Activated CD8-positive, alpha-beta memory T cell treated with anti-CD3 and anti-CD28 coated beads for 48 hours (primary cell): ENCODE measurements around the gene ARL15.
A peak's percentile ranks its signal among the peaks of the same experiment; 100 is the strongest.
"Not testable (repeated sequence)": the region's sequence is repeated elsewhere in the genome, so short reads cannot be mapped to it uniquely, and the experiment has no call there.

Source experiments
- DNase-seq, 3 experiments: peaks; one replicate each; pipeline ENCODE4 v3.0.0-alpha.2; 2020; ENCODE audit warnings: low read depth in 2 of 3, low spot score in 2 of 3

The ARL15 gene

GRCh38 chr5:54049144-54049543, 261.2 kb downstream of the ARL15 start:
- DNase-seq: no peak

DNA sequence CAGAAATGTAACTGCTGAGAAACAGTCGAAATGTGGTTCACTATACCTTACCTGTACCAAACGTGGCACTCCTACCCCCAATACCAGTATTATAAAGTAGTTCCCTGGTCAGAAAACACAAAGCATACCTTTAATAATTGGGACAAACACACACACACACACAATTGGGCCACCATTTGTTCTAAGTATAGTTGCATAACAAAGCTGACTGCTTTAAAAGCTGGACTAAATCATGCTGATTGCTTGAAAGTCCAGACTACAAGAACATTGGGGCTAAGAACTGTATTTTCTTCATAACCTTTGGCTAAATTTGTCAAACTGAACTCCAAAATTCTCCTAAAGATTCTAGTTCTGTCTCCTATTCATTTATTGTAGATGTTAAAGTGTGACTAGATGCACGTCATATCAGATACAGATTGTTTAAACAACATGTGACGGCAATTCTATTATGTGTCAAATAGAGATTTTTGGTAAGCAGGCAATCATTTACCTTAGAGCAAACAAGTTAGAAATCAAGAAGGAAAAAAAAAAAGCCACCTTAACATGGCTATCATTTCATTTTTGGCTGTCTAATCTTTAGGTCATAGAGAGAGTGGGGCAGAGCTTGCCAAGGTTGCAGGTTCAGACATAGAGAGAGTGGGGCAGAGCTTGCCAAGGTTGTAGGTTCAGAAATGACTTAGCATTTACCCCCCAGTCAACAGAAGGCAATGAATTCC, 265.1 kb downstream of the ARL15 start:
- DNase-seq: no peak

- DNase-seq: not testable (repeated sequence)
These were observed 266.1 kb downstream of the ARL15 start for GRCh38 chr5:54044276-54044675.

DNA sequence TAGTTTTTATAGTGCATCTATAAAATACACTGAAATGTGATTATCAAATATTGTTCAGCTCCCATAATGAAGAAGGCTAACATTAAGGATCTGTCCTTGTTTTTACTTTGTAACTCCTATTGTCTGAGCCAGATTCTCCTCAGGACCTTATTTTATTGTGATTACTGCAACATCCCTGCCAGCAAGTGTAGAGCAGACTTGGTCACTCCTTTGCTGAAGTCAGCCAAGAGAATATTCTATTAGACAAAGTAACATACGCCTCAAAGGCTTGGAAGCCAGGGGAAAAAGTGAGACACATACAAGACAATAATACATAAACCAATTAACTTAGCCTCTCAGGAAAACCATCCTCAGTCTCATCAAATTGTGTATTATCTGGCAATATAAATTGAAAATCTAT, 269.6 kb downstream of the ARL15 start:
- DNase-seq: no peak

GRCh38 chr5:54040018-54040417, 270.4 kb downstream of the ARL15 start:
- DNase-seq: no peak

- no peak for DNase-seq
These were observed 273.2 kb downstream of the ARL15 start for GRCh38 chr5:54037205-54037604.

- DNase-seq: no peak
These were observed 279.4 kb downstream of the ARL15 start for GRCh38 chr5:54030981-54031380.

DNA sequence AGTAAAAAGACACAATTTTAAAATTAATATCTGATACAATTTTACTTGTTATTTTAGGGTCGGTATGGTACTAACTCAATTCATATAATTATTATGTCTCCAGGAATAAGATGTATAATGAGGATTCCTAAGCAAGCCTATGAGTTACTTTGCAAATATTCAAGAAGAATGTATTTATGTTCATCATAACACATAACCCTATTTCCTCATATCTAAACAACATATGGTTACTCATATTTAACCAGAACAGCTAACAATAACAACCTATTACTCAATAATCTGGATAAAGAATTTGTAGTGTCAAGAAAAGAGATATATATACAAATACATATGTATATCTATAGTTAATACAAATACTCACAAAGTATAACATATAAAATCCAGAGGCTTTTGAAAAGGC, 285.9 kb downstream of the ARL15 start:
- DNase-seq: no peak

DNA sequence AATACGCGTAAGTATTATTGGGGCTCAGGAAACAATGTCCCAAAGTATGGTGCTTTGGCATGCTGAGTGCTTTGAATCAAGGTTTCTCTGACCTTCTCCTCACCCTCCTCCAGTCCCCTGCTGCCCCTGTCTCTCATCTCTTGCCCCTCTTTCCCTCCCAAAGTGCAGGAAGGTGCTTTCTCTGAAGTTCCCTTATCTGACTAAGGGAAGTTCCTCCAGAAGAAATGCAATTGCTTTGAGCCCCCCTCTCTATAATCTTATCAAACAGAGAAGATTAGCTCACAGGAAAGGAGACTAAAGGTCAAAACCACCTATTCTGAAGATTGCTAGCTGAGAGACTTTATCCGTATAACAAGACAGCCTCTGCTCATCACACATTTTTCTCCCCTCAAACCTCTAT, 288.1 kb downstream of the ARL15 start:
- no peak for DNase-seq

DNA sequence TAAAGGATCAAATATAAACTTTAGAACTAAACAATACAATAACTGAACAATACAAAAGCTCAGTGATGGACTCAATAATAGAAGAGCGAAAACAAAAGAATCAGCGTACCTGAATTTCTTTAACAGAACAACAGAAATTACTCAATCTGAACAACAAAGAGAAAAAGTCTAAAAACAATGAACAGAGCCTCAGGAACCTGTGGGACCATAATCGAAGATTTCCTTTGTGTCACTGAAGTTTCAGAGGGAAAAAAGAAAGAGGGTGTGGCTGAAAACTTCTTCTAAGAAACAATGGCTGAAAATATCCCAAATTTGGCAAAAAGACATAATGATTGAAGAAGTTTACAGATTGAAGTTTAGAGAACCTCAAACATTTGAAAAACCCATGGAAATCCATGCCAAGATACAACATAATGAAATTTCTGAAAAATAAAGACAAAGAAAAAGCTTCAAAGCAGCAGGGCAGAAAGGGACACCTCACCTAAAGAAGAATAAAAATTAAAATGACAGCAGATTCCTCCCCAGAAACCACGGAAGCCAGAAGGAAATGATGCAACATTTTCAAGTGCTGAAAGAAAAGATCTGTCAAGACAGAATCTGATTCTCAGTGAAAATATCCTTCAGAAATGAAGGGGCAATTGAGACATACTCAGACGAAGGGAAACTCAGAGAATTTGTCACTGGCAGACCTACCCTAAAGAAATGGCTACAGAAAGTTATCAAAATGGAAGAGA, 288.8 kb downstream of the ARL15 start:
- DNase-seq: no peak

DNA sequence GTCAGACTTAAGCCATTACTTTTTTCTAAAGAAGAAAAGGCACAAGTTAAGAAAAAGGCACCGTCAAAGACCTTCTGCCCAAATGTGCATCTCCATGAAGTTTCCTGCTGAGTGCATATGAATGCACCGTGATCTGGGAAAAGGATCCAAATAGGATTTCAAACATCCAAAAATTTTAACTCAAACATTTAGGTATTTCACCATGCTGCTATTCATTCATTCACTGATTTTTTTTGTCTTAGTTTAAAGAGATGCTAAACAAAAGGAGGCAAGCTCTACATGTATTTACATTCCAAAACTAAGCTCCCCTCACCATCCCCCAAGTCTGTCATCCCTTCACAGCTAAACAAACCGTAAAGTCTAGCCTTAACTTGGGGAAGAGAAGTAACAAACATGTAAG, 291.9 kb downstream of the ARL15 start:
- DNase-seq: no peak

DNA sequence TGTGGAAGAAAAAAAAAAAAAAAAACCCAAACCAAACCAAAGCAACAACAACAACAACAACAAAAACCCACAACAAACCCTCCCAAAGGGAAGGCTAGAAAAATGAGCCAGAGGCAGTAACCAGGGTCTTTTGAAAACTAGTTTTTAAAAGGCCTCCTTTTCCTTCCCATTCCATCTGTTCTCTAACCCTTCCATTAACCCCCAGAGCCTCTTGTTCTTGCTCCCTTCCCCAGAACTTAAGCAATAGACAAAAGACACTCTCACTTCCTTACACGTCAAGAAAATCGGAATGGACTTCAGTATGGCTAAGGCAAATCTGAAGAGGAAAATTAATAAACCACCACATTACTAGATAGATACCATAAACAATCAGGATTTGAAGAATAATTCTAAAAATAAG, 292.8 kb downstream of the ARL15 start:
- no peak for DNase-seq

GRCh38 chr5:54013556-54014194, 296.7 kb downstream of the ARL15 start:
- peak in 1 of 3 experiments; percentile 4 for DNase-seq

DNA sequence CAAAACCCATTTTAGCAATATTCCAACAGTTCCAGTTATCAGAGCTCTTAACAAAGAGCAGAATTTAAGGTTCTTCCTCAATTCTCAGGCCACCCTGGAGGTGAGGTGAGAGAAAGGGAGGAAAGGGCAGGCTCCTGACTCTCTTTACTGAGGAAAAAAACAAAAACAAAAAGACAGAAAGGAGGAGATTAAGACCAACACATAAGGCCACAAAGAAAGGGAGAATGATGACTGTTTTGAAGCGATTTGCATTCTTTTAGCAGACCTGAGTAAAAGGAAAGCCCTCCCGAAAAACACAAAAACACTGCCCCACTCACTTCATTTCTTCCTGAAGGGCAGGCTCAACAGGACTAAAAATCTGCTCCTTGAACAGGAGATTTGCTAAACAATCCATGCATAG, 300.5 kb downstream of the ARL15 start:
- DNase-seq: no peak

DNA sequence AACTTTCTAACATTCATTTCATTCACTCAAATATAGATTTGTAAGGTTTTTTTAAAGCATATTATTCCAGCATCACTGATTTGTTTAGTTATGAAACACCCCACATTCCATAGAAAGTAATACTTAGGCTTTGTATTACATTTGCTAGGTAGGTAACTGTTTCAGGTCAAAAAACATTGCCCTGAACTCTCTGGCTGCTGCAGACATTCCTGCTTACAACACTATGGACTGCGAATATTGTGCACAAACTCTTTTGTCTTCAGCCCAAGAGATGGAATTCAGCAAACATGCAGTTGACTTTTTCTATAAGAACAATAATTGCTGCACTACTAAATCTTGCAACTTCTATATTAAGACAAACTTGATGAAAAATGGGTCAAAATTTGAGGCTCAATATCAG, 301.0 kb downstream of the ARL15 start:
- no peak for DNase-seq

DNA sequence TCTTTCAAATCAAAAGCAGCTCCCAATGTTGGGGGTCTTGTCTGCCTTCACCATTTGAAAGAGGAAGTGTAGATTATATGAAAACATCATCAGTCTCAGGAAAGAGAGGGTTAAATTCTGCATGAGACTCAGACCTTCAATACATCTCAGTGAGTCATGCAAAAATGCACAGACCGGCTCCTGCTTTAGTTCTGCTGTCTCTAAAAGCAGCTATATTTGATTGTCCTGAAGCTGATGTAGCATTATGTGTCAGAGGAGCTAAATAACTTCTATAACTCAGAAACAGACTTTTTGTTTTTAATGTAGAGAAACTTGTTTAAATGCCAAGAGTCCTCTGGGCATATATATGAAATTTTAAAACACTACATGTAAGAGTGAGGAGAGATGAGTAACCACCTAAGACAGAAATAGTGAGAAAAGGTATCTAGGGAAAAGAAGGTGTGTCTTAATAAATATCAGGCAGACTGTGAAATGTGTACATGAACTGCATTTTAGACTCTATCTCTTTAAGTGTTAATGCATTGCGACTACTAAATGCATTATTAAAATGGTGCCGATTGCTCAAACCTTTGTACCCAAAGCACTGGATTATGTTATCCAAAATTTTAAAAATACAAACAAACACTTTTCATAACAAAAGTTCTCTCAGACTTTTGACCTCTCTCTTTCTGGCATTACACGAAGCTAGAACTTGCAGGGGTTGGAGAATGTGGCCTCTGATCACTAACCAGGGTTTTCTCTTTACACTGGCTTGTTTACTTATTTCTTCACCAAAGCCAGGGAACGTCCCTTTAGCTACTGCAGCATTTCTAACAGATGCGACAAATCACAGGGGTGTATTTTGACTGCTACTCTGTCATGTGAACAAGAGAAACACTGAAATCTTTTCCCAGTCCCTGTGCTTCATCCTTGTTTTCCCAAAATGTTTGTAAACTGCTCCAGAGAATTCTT, 302.3 kb downstream of the ARL15 start:
- no peak for DNase-seq

GRCh38 chr5:54004697-54005096, 305.7 kb downstream of the ARL15 start:
- DNase-seq: no peak

- DNase-seq: no peak
These were observed 307.6 kb downstream of the ARL15 start for GRCh38 chr5:54002779-54003178.

DNA sequence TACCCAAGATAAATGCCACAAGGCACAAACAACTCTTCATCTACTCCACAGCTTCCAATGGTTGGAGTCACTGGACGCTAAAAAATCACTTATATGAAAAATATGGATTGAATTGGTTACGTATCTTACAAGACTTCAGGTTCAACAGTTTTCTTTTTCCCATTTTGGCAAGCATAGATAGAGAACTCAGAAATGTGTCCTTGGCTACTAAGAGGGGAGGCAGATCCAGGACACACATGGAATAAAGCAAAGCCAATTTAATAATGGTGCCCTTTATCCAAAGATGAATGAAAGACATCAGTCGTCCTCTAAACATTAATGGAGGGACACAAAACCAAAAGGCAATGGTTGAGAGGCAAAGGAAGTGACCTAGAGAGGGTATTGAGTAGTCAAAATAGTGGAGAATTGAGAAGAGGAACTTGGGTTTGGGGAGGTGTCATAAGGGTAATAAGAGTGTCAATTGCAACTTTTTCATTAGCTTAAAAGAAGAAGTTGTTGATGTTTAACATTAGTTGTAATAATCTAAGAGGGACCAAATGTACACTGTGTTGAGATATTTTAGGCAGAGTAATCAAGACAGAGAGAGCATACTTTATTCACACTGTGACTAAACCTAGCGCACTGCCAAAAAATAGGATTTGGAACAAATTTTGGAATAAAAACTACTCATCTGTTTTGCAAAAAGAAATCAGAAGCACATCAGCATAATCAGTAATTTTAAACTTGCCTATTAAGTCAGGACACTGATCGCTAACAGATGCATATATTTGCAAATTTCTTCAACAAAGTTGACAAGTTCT, 308.2 kb downstream of the ARL15 start:
- no peak for DNase-seq

DNA sequence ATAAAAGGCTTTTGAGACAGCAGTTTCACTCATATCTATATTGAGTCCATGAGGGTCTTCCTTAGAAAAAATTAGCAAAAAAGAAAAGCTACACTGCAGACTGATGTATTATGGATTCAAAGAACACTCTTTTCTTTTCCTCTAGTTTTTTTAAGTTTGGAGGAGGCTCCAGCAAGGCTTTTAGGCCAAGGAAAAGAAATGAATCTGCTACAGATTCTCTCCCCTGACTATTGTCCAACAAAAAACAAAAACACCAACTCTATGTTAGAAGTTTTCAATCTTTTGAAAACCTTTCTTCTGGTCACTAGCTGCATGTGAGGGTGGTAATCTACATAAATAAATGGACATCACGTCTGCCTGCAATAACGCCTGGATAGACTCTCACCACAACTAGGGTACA, 310.4 kb downstream of the ARL15 start:
- no peak for DNase-seq
